ENCODE results near the gene RFX2. TPM values are rescaled to one million over a fixed set of nuclear protein-coding genes. Genes with fewer than 3 reads are reported as not detected.

Gene RFX2
- total and polyA plus RNA-seq, 4 experiments from 2014 or later = 3.6 to 6.7 (median 5.8) TPM

DNA sequence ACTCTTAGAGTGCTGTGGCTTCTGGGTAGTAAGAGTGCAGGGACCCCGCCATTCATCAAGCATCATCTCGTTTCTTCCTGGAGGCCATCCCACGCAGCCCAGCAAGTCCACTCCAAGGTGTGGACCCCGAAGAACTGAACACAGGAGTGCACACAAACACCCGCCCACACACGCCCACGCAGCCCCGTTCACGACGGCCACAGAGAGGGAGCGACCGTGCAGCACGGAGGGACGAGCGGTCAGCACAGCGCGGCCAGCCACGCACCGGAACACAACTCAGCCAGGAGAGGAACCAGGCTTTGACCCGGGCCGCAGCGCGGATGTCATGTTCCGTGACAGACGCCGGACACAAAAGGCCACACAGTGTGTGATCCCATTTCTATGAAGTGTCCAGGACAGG lies 114.2 kb downstream of the RFX2 start:
- ChIA-PET CTCF (ENCODE audit: partially characterized antibody) (interaction anchor here (0.6 kb wide), 1 partner anchor 27 kb away, joined by 3 read pairs; no protein-coding TSS in a partner anchor), POLR2A (ENCODE audit: partially characterized antibody) (no interaction called here)
- intact Hi-C loops (cut with micrococcal nuclease) = no loop called here
- no peaks in the 10 kb centered on the region for H3K4me1 ChIP-seq (ENCODE audit: insufficient read depth, low read length)
- no peaks in the 10 kb centered on the region for H3K9me3 ChIP-seq (ENCODE audit: control insufficient read depth in 1 of 2, low read length in 2 of 2)
- peaks cover 4 to 14% of the 10 kb centered on the region in 2 donors for H3K36me3 Mint-ChIP-seq
- no peaks in the 10 kb centered on the region for H3K4me1 Mint-ChIP-seq
- peaks cover 0 to 4% (median 0%) of the 10 kb centered on the region in 8 donors for H3K9me3 Mint-ChIP-seq
- H3K27ac ChIP-seq (ENCODE audit: low read depth, low read length) = no peak overlapping the region
- no peak overlapping the region for H3K4me3 Mint-ChIP-seq
- no peaks in the 10 kb centered on the region for H3K27me3 ChIP-seq (ENCODE audit: insufficient read depth, low read length)
- H3K27ac Mint-ChIP-seq = no peak overlapping the region
- H3K27me3 Mint-ChIP-seq = no peaks in the 10 kb centered on the region
- no peak overlapping the region for H3K4me3 ChIP-seq (ENCODE audit: low read length in 2 of 2)
- H3K36me3 ChIP-seq (ENCODE audit: insufficient read depth, low read length) = no peaks in the 10 kb centered on the region
- no peak for DNase-seq

DNA sequence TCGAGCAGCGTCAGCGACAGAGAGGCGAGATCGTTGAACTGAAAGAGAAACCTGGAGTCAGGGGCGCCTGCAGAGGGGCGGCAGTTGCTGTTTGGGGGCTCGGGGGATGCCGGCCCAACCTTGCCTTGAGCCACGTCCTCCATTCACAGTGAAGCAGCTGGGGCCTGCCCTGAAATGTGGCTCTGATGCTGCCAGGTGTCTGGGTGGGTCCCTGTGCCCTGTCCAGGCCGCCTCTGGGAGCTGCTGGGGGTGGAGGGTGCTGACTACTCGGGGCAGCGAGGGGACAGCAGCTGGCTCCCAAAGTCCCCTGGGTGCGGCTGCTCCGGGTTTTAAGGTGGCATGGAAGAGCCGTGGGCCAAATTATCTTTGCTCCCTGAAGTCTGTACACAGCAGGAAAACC lies 114.7 kb downstream of the RFX2 start:
- CTCF ChIA-PET (ENCODE audit: partially characterized antibody) = no interaction called here
- no peaks in the 10 kb centered on the region for H3K27me3 ChIP-seq (ENCODE audit: insufficient read depth, low read length)
- Mint-ChIP-seq H3K4me3 (no peak overlapping the region), H3K36me3 (peaks cover 4 to 9% of the 10 kb centered on the region in 2 donors), H3K27me3 (no peaks in the 10 kb centered on the region), H3K4me1 (no peaks in the 10 kb centered on the region), H3K27ac (no peak overlapping the region), H3K9me3 (peaks cover 0 to 4% (median 0%) of the 10 kb centered on the region in 8 donors)
- H3K9me3 ChIP-seq (ENCODE audit: control insufficient read depth in 1 of 2, low read length in 2 of 2) = no peaks in the 10 kb centered on the region
- POLR2A ChIA-PET (ENCODE audit: partially characterized antibody) = no interaction called here
- intact Hi-C loops (cut with micrococcal nuclease) = no loop called here
- H3K27ac ChIP-seq (ENCODE audit: low read depth, low read length) = no peak overlapping the region
- no peaks in the 10 kb centered on the region for H3K36me3 ChIP-seq (ENCODE audit: insufficient read depth, low read length)
- DNase-seq = no peak
- H3K4me1 ChIP-seq (ENCODE audit: insufficient read depth, low read length) = no peaks in the 10 kb centered on the region
- H3K4me3 ChIP-seq (ENCODE audit: low read length in 2 of 2) = no peak overlapping the region

DNA sequence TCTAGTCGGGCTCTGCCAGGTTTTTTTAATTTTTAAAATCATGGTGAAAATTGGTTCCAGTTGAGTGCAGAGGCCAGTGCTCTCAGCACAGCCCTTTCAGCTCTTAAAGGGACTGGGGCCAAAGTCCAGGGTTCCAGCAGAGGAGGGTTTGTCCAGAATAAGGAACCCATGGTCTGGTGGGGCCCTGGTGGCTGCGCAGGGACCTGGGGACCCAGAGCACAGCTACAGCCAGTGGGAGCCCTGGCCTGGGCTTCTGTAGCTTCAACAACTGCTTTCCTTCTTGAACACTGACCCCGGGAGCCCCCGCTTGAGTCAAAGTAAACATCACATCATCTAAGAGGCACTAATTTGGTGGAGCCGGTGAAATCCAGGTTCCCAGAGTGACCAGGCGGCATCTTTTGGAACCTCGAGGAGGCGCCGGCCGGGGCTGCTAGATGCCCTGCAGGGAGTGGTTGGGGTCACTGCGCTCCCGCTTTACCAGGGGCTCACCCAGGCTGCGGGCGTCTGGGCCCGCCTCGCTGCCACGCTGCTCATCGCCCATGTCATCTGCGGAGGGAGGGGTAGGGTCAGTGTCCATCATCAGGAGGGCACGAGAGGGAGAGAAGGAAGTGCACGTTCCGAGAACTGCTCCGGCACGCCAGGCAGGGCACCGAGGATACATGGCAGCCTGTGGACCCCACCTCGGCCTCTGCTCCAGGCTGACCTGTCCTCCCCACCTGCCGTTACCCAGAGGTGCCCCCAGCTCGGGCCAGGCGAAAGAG lies 115.7 kb downstream of the RFX2 start:
- no peaks in the 10 kb centered on the region for H3K9me3 ChIP-seq (ENCODE audit: control insufficient read depth in 1 of 2, low read length in 2 of 2)
- peaks cover 0 to 2% (median 0%) of the 10 kb centered on the region in 8 donors for H3K9me3 Mint-ChIP-seq
- intact Hi-C loops (cut with micrococcal nuclease) = no loop called here
- CTCF ChIA-PET (ENCODE audit: partially characterized antibody) = no interaction called here
- no peak overlapping the region for H3K27ac Mint-ChIP-seq
- H3K36me3 Mint-ChIP-seq = peaks cover 1 to 3% of the 10 kb centered on the region in 2 donors
- DNase-seq = no peak
- no peaks in the 10 kb centered on the region for H3K4me1 ChIP-seq (ENCODE audit: insufficient read depth, low read length)
- no peak overlapping the region for H3K4me3 Mint-ChIP-seq
- no peaks in the 10 kb centered on the region for H3K27me3 ChIP-seq (ENCODE audit: insufficient read depth, low read length)
- no peaks in the 10 kb centered on the region for H3K4me1 Mint-ChIP-seq
- H3K27ac ChIP-seq (ENCODE audit: low read depth, low read length) = no peak overlapping the region
- H3K27me3 Mint-ChIP-seq = no peaks in the 10 kb centered on the region
- POLR2A ChIA-PET (ENCODE audit: partially characterized antibody) = no interaction called here
- no peak overlapping the region for H3K4me3 ChIP-seq (ENCODE audit: low read length in 2 of 2)
- no peaks in the 10 kb centered on the region for H3K36me3 ChIP-seq (ENCODE audit: insufficient read depth, low read length)

DNA sequence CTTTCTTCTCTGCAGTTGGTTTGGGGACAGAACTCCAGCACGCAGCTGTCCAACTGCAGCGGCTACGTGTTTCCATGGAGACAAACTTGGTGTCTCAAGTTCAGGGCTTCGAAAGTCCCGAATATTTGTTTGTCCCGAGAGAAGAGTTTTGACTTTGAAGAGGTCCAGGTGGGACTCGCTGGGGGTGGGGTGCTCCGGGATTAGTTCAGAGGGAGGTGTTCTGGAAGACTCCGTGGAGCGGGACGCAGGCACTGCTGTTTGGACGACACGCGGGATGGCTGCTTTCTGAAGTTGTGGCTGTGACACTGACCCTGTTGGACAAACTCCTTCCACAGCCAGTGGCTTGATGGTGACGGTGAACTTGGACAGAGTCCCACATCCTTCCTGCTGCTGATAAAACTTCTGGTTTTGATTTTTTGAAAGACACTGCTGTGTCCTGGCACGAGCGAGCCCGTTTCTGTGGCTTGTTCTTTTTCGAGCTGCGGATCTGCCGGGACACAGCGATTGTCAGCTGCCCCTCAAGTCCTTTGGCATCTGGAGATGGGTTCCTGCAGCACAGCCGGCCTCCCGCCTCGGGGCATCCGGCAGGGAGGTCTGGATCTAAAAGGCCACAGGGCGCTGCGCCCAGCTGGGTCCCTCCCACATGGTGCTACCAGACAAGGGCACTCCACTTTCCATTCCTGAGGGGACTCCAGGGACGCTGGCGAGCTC lies 116.5 kb downstream of the RFX2 start:
- H3K9me3 ChIP-seq (ENCODE audit: control insufficient read depth in 1 of 2, low read length in 2 of 2) = no peaks in the 10 kb centered on the region
- H3K36me3 ChIP-seq (ENCODE audit: insufficient read depth, low read length) = no peaks in the 10 kb centered on the region
- Mint-ChIP-seq H3K27ac (no peak overlapping the region), H3K36me3 (no peaks in the 10 kb centered on the region), H3K4me1 (no peaks in the 10 kb centered on the region), H3K4me3 (no peak overlapping the region), H3K9me3 (peaks cover 0 to 1% (median 0%) of the 10 kb centered on the region in 8 donors), H3K27me3 (no peaks in the 10 kb centered on the region)
- ChIA-PET POLR2A (ENCODE audit: partially characterized antibody) (no interaction called here), CTCF (ENCODE audit: partially characterized antibody) (interaction anchor here (1.5 kb wide), 1 partner anchor 14 kb away, joined by 4 read pairs; no protein-coding TSS in a partner anchor)
- H3K4me1 ChIP-seq (ENCODE audit: insufficient read depth, low read length) = no peaks in the 10 kb centered on the region
- H3K27ac ChIP-seq (ENCODE audit: low read depth, low read length) = no peak overlapping the region
- no peaks in the 10 kb centered on the region for H3K27me3 ChIP-seq (ENCODE audit: insufficient read depth, low read length)
- no peak overlapping the region for H3K4me3 ChIP-seq (ENCODE audit: low read length in 2 of 2)
- no peak for DNase-seq
- intact Hi-C loops (cut with micrococcal nuclease) = no loop called here

DNA sequence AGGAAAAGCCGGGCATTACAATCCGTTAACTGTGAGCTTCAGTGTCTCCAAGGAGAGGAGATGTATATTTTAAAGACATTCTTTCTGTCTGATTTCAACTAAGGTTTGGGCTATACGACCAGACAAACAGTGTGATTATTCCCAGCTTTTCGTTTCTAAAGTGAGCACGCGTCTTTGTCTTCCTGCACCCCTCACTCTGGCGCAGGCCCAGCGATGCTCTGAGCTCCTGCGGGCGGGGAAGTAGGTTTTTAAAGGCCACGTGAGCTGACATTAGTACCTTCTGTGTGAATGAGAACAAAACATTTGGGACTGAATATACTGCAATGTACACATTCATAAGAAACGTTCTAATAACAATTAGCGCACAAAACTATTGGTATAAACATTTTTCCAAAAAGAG lies 117.1 kb downstream of the RFX2 start:
- intact Hi-C loops (cut with micrococcal nuclease) = no loop called here

DNA sequence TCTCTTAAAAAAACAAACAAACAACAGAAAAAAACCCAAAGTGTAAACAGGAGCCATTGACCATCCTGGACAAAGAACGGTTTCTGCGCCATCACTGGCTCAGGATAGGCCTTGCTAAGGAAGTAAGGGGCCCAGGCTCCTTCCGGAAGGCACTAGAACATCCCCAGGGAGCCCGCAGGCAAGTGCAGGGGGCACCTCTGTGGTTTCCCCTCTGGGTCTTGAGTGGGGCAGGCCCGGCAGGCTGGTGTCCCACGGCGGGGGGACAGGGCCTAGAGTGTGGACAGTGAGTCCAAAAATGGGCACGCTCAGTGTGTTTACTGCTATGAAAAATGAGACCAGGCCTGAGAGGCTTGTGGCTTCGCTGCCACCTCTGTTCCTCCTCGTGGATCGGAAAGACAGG lies 117.5 kb downstream of the RFX2 start:
- Mint-ChIP-seq H3K9me3 (peaks cover 0 to 1% (median 0%) of the 10 kb centered on the region in 8 donors), H3K4me1 (peaks cover 0 to 2% (median under 1%) of the 10 kb centered on the region in 4 donors), H3K27ac (no peak overlapping the region), H3K4me3 (no peak overlapping the region), H3K36me3 (no peaks in the 10 kb centered on the region), H3K27me3 (no peaks in the 10 kb centered on the region)
- DNase-seq = no peak
- Histone ChIP-seq H3K4me3 (ENCODE audit: low read length in 2 of 2) (no peak overlapping the region), H3K27ac (ENCODE audit: low read depth, low read length) (no peak overlapping the region), H3K9me3 (ENCODE audit: control insufficient read depth in 1 of 2, low read length in 2 of 2) (no peaks in the 10 kb centered on the region), H3K4me1 (ENCODE audit: insufficient read depth, low read length) (peaks cover 2% of the 10 kb centered on the region), H3K27me3 (ENCODE audit: insufficient read depth, low read length) (no peaks in the 10 kb centered on the region), H3K36me3 (ENCODE audit: insufficient read depth, low read length) (no peaks in the 10 kb centered on the region)
- intact Hi-C loops (cut with micrococcal nuclease) = no loop called here
- ChIA-PET CTCF (ENCODE audit: partially characterized antibody) (interaction anchor here (1.4 to 1.6 kb wide), 3 partner anchors 9 to 30 kb away, joined by 4 to 7 read pairs (median 4); no protein-coding TSS in a partner anchor), POLR2A (ENCODE audit: partially characterized antibody) (no interaction called here)

More for the DNA sequence above, 117.1 kb downstream of the RFX2 start:
- H3K4me1 Mint-ChIP-seq = peaks cover 0 to 2% (median 0%) of the 10 kb centered on the region in 4 donors
- no peaks in the 10 kb centered on the region for H3K27me3 Mint-ChIP-seq
- ChIA-PET POLR2A (ENCODE audit: partially characterized antibody) (no interaction called here), CTCF (ENCODE audit: partially characterized antibody) (interaction anchor here (1.4 to 1.6 kb wide), 3 partner anchors 9 to 29 kb away, joined by 4 to 7 read pairs (median 4); no protein-coding TSS in a partner anchor)
- no peaks in the 10 kb centered on the region for H3K36me3 Mint-ChIP-seq
- no peaks in the 10 kb centered on the region for H3K27me3 ChIP-seq (ENCODE audit: insufficient read depth, low read length)
- H3K4me1 ChIP-seq (ENCODE audit: insufficient read depth, low read length) = no peaks in the 10 kb centered on the region
- H3K36me3 ChIP-seq (ENCODE audit: insufficient read depth, low read length) = no peaks in the 10 kb centered on the region
- DNase-seq = no peak
- H3K27ac ChIP-seq (ENCODE audit: low read depth, low read length) = no peak overlapping the region
- H3K27ac Mint-ChIP-seq = no peak overlapping the region
- H3K4me3 Mint-ChIP-seq = no peak overlapping the region
- H3K4me3 ChIP-seq (ENCODE audit: low read length in 2 of 2) = no peak overlapping the region
- H3K9me3 Mint-ChIP-seq = peaks cover 0 to 1% (median 0%) of the 10 kb centered on the region in 8 donors
- H3K9me3 ChIP-seq (ENCODE audit: control insufficient read depth in 1 of 2, low read length in 2 of 2) = no peaks in the 10 kb centered on the region

DNA sequence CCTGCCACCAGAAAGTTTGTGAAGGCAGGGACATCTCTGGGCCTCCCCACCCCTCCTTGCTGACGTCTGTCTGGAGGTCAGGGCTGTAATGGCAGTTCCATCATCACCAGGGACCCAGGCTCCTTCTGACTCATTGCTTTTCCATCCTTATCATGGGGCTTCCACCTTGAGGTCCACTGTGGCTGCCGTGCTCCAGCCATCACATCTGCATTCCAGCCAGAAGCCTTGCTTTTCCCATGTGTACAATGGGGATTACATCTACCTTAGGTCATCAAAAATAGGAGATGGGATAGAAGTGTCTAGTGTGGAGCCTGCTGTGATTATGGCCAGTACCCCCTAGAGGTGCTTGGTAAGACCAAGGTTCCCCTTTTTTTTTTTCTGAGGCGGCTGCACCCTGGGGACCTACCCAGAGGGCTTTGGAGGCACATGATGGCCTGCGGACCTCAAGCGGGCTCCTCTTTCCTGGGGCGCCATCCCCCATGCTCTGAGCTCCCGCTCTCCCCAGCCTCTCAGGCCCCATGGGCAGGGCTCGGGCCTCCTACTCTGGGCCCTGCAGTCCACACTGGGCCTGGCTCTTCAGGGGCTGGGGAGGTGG lies 119.0 kb downstream of the RFX2 start:
- Mint-ChIP-seq H3K27me3 (no peaks in the 10 kb centered on the region), H3K4me3 (peak overlapping the region in 1 of 8 donors; percentile 23), H3K36me3 (no peaks in the 10 kb centered on the region), H3K27ac (no peak overlapping the region), H3K4me1 (peaks cover 7 to 9% (median 8%) of the 10 kb centered on the region in 4 donors), H3K9me3 (peaks cover 0 to 4% (median 0%) of the 10 kb centered on the region in 8 donors)
- Histone ChIP-seq H3K9me3 (ENCODE audit: control insufficient read depth in 1 of 2, low read length in 2 of 2) (no peaks in the 10 kb centered on the region), H3K27ac (ENCODE audit: low read depth, low read length) (no peak overlapping the region), H3K36me3 (ENCODE audit: insufficient read depth, low read length) (no peaks in the 10 kb centered on the region), H3K4me3 (ENCODE audit: low read length in 2 of 2) (no peak overlapping the region), H3K4me1 (ENCODE audit: insufficient read depth, low read length) (peaks cover 7% of the 10 kb centered on the region), H3K27me3 (ENCODE audit: insufficient read depth, low read length) (no peaks in the 10 kb centered on the region)
- CTCF ChIA-PET (ENCODE audit: partially characterized antibody) = interaction anchor here (1.2 to 3.2 kb wide), 3 partner anchors 23 to 31 kb away, joined by 4 to 23 read pairs (median 7); no protein-coding TSS in a partner anchor
- POLR2A ChIA-PET (ENCODE audit: partially characterized antibody) = no interaction called here
- DNase-seq = no peak
- intact Hi-C loops (cut with micrococcal nuclease) = no loop called here
